NCI-H69 (cell line): Measurements from ENCODE around the gene JUND.
"Not testable (repeated sequence)": the region's sequence is repeated elsewhere in the genome, so short reads cannot be mapped to it uniquely, and the experiment has no call there.

Experiments
- DNase-seq: peaks from one replicate; lab custom pipeline; 2025; lab: John Stamatoyannopoulos, UW

JUND gene

DNA sequence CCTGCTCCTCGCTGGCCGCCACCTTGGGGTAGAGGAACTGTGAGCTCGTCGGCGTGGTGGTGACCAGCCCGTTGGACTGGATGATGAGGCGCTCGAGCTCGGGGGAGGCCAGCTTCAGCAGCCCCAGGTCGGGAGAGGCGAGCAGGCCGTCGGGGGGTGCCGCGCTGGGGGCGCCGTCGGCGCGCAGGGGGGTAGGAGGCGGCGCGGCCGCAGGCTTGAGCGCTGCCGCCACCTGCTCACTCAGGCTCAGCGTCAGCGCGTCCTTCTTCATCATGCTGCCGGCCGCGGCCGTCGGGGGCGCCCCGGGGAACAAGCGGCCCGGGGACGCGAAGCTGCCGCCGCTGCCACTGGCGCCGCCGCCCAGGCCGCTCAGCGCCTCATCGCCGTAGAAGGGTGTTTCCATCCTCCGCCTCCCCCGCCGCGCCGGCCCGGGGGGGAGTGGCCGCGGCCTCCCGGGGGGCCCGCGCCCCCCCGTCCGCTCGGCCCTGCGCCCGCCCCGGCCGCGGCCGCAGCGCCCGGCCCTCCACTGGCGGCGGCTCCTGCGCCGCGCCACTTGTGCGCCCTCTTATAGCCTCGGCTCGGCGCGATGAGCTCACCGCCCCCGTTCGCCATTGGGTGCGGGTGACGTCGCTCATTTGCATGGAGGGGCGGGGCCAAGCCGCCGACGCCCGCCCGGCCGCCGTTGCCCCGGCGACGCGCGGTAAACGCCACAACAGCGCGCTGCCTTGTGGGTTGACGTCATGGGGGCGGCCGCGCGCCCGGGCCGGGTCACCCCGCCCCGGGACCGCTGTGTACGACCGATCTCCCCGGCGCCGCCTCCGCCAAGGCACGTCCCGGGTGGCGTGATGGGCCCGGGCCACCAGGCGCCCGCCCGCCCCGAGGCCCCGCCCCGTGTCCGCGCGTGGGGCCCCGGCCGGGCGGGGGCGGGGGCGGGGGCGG lies at the start of gene JUND:
TSS of gene JUND (minus strand) at position 541 of the 939 bp plus-strand sequence. CDS start at position 403, 138 bp downstream.
- peak; percentile 99 for DNase-seq

DNA sequence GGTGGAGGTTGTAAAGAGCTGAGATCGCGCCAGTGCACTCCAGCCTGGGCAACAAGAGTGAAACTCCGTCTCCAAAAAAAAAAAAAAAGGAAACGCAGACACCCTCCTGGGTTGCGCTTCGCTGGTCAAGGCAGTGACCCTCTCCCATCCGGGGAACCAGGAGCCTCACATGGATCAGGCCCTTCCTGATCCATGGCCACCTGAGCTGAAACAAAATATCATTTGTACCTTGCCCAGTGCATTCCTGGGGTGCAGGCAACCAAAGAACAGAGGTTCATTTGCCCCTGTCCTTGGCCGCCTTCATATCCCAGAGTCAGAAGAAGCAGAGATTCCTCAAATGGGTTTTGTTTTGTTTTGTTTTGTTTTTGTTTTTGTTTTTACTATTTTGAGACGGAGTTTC lies 49.4 kb upstream of the JUND start:
- DNase-seq = no peak

DNA sequence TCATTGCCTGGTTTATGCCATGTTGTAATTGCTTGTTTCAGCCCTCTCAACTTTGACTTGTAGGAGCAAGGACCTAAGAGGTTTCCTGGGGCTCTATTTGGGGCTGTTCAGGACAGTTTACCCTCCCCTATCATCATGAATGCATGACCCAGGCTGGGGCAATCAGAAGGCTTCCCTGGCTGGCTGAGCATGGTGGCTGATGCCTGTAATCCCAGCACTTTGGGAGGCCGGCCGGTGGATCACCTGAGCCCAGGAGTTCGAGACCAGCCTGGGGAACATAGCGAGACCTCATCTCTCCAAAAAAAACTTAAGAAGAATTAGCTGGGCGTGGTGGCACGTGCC lies 47.6 kb upstream of the JUND start:
- no peak for DNase-seq

DNA sequence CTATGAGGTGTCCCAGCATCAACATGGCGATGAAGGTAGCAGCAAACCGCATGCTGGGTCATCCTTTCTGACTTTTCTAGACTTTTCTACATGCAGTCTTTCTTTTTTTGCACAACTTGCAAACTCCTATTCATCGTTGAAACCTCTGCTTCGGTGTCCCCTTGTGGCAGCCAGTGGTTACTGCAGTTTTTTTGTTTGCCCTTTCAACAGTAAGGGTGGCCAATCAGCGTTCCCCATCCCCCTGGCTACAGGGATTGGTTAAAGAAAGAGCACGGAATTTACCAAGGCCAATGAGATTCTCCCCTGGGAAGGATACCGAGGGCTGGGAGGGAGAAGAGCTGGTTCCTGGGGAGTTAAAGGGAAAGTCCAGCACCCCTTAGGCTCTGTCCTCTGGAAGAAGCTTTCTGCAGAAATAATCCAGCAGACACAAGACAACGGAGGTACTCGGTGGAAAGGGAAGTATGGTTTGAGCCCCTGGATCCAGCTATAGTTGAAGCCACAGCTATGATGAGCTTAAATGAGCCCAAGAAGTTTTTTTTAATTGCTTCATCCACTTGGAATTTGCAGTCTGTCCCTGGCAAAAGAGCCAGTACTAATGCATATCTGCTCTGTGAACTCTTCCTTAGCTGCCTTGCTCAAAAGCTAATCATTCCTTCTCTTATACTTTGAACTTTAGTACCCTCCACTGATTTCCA lies 47.1 kb upstream of the JUND start:
- DNase-seq = peak; percentile 99

DNA sequence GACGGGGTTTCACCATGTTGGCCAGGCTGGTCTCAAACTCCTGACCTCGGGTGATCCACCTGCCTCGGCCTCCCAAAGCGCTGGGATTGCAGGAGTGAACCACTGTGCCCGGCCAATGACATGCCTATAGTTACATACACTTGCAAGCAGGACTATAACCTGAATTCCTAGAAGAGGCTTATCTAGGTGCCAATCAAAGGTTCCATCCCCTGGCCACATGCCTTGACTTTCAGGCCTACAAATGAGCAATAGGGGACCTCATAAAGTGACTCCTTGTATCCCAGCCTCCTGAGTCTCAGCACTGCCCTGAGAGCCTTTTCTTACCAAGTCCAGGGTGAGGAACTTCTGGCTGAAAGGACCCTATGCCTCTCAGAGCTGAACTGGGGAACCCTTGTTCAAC lies 45.4 kb upstream of the JUND start:
- no peak for DNase-seq

DNA sequence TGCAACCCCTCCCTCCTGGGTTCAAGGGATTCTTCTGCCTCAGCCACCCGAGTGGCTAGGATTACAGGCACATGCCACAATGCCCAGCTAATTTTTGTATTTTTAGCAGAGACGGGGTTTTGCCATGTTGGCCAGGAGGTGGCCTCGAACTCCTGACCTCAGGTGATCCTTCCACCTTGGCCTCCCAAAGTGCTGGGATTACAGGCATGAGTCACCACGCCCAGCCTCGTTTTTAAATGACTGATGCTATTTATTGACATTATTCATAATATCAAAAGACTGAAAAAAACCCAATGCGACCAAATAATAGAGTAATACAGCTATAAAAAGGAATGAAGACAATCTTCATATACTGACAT lies 42.9 kb upstream of the JUND start:
- DNase-seq = not testable (repeated sequence)

DNA sequence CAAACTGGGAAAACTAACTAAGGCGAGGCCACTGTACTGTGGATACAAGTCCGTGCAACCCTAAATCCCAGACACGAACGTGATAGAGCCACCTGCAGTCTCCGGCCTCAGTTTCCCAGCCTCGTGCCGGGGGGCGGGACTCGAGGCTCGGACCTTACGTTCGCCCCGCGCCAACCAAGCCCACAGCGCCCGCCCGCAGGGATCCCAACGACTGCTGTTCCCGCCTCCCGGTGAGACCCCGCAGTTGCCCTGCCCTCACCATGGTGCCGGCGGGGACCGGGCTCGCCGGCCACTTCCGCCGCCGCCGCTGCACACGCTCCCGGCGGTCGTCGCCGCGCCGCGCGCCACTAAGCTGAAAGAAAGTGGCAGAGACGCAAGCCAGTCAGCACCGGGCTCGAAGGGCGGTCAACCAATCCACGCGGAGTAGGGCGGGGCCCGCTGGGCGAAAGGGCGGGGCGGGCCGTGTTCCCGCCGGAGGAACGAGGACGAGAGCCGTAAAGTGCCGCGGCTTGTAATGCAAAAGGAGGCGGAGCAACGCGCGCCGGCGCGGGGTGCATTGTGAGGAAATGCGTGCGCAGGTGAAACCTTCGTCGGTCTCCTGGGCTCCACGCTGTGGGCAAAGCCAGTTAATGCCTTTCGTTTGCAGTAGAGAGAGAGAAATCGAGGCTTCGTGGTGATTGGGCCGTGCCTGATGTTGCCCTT lies 41.5 kb upstream of the JUND start, which contains the start of gene LSM4:
TSS of gene LSM4 (minus strand) at position 318 of the 702 bp plus-strand sequence. CDS start at position 262, 56 bp downstream.
- peak; percentile 100 for DNase-seq

DNA sequence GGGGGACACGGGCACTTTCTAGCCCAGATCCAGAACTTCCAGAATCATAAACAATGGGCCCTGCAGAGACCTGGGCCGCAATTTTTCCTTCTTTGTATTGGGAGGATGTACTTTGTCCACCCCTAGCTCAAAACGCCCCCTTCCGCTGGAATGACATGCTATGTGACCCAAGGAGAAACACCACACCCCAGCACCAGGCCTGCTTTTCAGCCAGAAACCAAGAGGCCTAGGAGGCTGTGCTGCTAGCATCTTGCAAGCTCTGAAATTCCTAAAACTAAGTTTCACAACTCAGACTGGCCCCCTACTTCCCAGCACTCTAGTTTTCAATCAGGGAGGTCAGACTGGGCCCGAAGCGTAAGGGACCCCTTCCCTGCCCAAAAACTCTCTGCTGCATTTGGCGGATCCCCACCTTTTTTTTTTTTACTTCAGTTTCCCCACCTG lies 40.9 kb upstream of the JUND start:
- peak; percentile 69 for DNase-seq

DNA sequence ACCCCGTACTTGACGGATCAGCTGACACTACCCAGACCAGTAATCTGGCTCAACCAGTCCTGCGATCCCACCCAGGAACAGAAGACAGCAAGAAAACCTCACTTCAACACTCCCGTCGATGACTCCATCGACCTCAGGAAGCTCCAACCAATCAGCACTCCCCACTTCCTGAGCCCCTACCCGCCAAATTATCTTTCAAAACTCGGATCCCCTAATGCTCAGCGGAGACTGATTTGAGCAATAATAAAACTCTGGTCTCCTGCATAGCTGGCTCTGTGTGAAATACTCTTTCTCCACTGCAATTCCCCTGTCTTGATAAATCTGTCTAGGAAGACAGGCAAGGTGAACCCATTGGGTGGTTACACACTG lies 40.3 kb upstream of the JUND start:
- DNase-seq = no peak

DNA sequence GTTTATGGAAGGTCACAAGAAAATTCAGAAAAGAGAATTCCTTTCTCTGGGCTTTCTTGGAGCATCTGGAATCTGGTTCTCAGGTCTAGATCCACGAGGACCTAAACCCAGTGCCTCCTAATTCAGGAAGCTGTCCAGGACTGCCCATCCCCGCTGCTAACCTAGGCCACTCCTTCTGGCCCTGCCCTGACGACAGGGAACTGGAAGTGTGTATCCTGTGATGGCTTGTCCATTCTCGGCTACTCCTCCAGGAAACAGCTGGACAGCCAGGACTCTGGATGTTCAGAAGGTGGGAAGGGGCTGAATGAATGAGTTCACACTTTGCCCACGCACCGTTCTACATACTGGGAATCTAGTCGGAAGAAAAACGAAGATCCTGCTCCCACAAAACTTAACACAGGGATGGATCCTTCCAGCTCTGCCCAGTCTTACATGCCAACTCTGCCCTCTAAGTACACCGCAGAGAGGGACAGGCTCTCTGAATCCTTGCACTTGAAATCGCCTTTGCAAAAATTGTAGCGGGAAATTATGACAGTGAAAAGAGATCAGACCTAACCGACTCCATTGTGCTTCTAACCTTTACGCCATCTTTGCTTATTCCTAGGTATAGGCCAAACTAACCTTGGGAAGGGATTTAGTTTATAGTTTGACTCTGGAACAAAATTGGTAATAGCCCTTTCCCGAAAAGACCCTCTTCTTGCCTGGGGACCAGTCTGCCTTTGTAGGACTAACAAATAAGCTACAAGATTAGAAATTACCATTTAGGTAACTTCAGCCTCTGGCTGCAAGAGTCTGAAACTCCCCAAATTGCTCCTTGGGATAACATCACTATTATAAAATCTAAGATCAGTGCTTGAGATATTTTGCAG lies 39.7 kb upstream of the JUND start:
- DNase-seq = no peak

DNA sequence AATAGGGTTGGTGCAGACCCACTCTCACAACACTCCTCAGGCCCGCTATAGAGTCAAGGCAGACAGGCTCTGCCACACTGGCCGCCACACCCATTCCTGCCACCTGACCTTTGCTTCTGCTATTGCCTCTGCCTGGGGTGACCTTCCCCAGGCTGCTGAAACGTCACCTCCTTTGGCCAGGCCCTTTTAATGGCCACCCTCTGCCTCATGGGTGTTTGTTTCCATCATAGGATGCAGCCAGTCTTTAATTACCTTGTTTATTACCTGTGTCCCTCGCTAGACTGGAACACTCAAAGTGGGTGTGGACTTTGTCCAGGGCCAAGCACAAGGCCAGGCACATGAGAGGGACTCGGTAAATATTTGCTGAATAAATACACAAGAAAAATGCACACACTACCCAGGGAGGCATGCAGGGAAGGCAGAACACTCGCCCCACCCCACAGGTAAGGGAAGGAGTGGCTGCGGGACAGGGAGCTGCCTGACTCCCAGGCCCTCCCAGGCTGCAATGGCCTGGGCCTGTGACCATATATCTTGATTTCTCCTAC lies 38.2 kb upstream of the JUND start:
- peak; percentile 62 for DNase-seq

DNA sequence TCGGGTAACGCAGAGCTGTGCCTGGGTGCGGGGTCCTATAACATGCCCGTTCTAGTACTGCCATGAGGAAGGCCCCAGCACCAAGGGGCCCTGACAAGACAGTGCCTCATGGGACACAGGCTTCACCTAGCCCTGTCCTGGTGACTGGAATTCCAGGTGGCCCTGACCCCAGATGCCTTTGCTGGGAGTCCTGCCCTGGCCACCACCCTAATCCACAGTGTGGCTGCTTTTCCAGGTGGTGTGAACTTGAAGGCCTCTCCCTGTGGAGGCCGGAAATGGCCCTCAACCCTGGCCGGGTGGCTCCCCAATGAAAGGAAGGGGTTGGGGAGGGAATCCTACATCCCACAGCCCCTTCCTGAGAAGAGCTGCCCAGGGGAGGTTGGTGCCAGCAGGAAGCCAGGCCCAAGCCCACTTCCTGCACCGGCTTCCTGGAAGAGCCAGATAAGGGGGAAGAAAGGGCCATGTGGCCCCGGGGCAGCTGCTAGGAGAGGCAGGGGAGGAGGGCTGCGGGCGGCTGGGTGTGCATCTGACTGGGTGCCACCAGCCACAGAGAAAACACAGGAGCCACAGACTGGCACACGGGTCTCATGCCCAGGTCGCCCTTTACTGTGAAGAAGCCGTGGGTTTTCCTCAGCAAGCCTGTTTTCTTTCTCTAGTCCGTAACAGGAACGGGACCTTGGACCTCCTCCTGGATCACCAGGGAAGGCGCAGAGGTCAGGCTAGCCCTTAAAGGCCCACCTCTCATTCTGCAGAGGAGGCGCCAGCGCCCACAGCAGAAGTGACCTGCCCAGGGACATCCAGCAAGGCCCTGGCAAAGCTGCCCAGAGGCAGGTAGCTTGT lies 36.8 kb upstream of the JUND start:
- no peak for DNase-seq

DNA sequence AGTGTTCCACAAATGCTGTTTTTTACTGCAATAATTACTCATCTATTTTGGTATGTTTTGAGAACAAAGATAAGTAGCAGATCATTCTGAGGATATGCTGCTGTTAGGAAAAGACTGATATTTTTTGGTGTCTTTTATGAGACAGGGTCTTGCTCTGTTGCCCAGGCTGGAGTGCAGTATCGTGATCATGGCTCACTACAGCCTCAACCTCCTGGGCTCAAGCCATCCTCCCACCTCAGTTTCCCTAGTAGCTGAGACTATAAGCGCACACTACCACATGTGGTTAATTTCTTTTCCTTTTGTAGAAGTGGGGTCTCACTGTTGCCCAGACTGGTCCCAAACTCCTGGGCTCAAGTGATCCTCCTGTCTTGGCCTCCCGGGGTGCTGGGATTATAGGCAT lies 32.0 kb upstream of the JUND start:
- DNase-seq = no peak

DNA sequence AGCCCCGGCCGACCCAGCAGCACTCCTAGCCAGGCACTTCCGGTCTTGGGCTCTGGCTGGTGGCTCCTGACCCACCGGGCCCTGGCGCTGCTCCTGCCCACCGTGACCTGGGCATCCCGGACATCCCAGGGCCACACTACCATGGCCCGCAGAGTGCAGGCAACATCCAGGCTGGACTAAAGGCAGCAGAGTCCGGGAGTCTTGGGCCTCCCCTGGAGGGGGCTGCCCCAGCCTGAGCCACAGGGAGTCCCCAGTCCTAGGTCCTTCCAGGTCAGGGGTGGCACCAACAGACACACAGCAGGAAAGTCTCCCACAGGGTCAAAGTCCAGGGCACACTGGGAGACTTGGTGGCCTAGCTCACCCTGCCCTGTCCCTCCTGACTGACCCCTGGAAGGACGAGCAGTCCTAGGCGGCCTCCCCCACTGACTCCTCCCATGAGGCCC lies 30.7 kb upstream of the JUND start:
- DNase-seq = no peak

DNA sequence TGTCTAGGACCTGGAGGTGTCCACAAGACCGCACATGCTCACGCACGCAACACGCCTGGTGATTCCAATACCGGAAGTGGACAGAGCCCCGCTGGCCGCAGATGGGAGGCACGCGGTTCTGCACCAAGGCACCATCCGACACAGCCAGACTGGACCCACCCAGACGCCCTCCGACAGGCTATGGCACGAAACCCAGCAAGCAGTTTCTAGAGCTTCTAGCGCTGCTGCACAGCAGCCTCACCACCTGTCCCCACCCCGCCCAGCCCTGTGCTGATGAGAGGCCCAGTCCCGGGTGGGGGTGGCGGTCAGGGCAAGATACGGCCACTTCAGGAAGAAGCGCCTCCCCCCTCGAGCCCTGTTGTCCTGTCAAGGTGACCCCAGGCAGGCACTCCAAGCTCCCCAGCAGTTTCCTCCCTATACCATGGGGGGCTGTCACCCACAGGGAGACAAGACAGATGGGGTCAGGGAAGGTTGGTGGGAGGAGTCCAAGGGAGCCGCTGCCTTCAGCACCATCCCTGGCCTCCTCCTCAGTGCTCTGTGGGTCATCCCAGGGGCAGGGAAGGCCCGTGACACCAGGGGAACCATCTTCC lies 30.2 kb upstream of the JUND start:
- no peak for DNase-seq

DNA sequence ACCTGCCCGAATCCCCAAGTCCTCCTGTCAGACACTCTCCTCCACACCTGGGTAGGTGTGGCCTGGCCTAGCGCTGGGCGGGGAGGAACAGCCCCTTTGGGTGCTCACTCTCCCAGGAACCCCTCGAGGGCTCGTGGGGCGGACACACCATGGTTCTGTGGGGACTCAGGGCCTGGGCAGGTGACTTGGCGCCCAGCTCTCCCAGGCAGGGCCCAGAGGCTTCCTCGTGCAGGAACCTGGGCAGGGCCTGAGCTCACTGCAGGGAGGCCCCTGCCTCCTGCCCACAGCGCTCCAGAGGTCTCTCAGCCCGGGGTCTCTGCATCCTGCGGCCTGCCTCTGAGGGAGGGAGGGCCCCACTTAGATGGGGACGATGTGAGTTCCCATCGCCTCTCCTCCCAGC lies 29.5 kb upstream of the JUND start:
- DNase-seq = no peak

DNA sequence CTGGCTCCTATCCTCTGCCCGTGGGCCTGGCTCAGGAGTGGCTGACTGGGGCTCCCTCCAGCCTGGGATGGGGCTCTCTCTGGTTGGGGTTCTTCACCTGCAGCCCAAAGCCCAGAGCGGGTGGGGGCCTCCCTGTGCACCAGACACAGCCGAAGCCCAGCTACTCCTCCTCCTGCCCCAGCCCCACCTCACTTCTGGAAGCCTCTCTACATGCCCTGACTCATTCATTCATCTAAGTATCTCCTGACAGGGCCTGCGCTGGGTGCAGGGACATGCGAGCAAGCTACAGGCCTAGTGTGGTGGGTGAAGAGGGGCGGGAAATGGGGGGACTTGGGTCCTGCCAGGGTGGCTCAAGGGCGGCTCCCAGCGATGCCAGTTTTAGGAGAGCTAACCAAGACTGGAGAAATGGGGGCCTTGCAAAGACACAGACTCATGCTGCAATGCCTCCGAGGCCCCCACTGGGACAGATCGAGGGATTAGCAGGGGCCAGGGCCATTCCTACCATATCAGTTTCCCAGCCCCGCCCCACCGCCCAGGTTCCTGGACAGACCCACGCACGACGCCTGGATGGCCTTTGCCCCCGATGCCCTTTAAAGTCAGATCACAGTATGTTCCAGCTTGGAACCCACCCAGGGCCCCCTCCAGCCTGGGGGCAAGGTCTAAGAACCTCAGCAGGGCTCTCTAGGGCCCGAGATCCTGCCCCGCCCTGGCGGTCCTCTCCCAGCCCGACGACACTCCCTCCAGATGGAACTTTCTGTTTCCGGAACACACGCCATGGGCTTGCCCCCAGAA lies 28.9 kb upstream of the JUND start:
- DNase-seq = no peak

DNA sequence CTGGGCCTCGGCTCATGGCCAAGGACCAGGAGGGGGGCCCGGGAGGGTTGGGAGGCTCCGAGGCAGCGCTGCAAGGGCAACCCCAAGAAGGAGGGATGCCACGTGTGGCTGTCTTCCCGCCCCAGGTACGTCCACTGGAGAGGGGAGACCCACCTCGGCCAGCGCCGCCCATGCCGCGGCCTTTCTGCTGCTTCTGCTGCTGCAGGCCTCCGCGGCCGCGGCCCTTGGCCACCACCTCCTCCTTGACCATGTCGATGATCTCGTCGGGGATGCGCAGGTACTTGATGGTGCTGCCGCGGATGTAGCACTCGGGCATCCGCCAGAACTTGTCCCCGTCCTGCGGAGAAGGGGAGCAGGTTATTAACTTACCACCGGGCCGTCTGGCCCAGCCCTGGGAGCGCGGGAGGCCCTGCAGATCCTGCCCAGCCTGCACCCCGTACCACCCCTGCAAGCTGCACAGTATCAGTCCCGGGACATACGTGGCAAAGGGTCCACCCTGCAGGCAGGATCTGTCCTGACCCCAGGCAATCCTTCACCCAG lies 28.2 kb upstream of the JUND start:
- no peak for DNase-seq

DNA sequence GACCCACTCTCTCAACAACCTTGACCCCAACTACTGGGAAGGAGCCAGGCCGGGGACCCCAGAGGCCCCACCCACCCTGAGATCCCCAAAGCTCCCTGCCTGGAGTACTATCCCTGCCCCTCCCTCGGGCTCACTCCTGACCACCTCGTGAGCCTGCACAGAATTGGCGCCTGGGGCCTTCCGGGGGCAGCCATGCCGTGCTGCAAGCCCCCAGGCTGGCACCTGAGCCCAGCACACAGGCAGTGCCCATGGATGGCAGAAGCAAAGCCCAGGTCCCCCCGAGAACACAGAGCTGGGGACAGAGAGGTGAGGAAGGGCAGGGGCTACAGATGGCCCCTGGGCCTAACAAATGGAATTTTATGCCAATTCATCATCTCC lies 27.5 kb upstream of the JUND start:
- no peak for DNase-seq
